ENCODE data around the gene RSPH1.

Gene RSPH1

GRCh38 chr21:42500736-42501135 lies 4.7 kb upstream of the RSPH1 start:
- DNase-seq (ENCODE audit: low spot score) = no peak
- TF ChIP-seq CTCF (IDR thresholded peaks at IDR 0.05; ENCODE audit: borderline replicate concordance, control extremely low read depth, extremely low read depth, insufficient read depth, missing control alignments) = no peak
- in situ Hi-C loops (cut with MboI; ENCODE audit: low sequenced_read_pairs, unreplicated experiment) = no loop called here

GRCh38 chr21:42500225-42500624 lies 4.2 kb upstream of the RSPH1 start:
- no peak for TF ChIP-seq CTCF (IDR thresholded peaks at IDR 0.05; ENCODE audit: borderline replicate concordance, control extremely low read depth, extremely low read depth, insufficient read depth, missing control alignments)
- in situ Hi-C loops (cut with MboI; ENCODE audit: low sequenced_read_pairs, unreplicated experiment) = no loop called here
- no peak for DNase-seq (ENCODE audit: low spot score)

GRCh38 chr21:42499444-42500112 lies 3.6 kb upstream of the RSPH1 start:
- no peak for TF ChIP-seq CTCF (IDR thresholded peaks at IDR 0.05; ENCODE audit: borderline replicate concordance, control extremely low read depth, extremely low read depth, insufficient read depth, missing control alignments)
- in situ Hi-C loops (cut with MboI; ENCODE audit: low sequenced_read_pairs, unreplicated experiment) = no loop called here
- DNase-seq (ENCODE audit: low spot score) = no peak

GRCh38 chr21:42498012-42498411 lies 2.0 kb upstream of the RSPH1 start:
- TF ChIP-seq CTCF (IDR thresholded peaks at IDR 0.05; ENCODE audit: borderline replicate concordance, control extremely low read depth, extremely low read depth, insufficient read depth, missing control alignments) = no peak
- in situ Hi-C loops (cut with MboI; ENCODE audit: low sequenced_read_pairs, unreplicated experiment) = no loop called here
- DNase-seq (ENCODE audit: low spot score) = no peak

GRCh38 chr21:42496839-42497202 lies 797 bp upstream of the RSPH1 start:
- DNase-seq (ENCODE audit: low spot score) = no peak
- in situ Hi-C loops (cut with MboI; ENCODE audit: low sequenced_read_pairs, unreplicated experiment) = no loop called here
- no peak for TF ChIP-seq CTCF (IDR thresholded peaks at IDR 0.05; ENCODE audit: borderline replicate concordance, control extremely low read depth, extremely low read depth, insufficient read depth, missing control alignments)

GRCh38 chr21:42495765-42496119 lies 282 bp downstream of the RSPH1 start:
- TF ChIP-seq CTCF (IDR thresholded peaks at IDR 0.05; ENCODE audit: borderline replicate concordance, control extremely low read depth, extremely low read depth, insufficient read depth, missing control alignments) = no peak
- no peak for DNase-seq (ENCODE audit: low spot score)
- in situ Hi-C loops (cut with MboI; ENCODE audit: low sequenced_read_pairs, unreplicated experiment) = no loop called here

All from GM13976 (cell line).